ENCODE measurements around the gene RASGRP3.

The RASGRP3 gene

DNA sequence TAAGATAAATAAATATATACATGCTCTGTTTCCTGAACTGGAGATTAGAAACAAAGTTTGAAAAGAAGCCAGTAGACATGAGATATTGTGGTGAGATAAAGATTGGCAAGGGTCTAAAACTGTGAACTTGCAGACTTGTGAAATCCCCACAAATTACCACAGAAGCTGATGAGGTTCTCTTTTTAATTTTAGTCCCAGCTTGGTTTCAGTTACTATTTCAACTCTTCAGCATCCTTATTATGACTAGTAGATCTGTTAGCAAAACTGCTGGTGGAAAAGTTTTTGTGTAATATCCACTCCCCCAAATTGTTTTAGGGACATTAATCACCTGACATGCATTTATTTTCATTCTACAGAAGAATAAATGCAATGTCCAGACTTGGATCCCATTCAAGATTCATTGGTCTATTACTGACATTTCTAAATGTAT lies 20.8 kb downstream of the RASGRP3 start:
- H3K36me3 ChIP-seq (ENCODE audit: low read depth), result no peaks in the 10 kb centered on the region
- H3K4me1 ChIP-seq (ENCODE audit: insufficient read depth, poor library complexity, severe bottlenecking), result no peaks in the 10 kb centered on the region
- peaks cover 3% of the 10 kb centered on the region for H3K27me3 ChIP-seq (ENCODE audit: insufficient read depth, poor library complexity, severe bottlenecking)
- ATAC-seq (ENCODE audit: low read depth) (no peak), DNase-seq (ENCODE audit: low spot score) (no peak)
- no peak overlapping the region for H3K4me3 ChIP-seq (ENCODE audit: severe bottlenecking)
- H3K9me3 ChIP-seq (ENCODE audit: severe bottlenecking), result no peaks in the 10 kb centered on the region
- H3K27ac ChIP-seq (ENCODE audit: poor library complexity, severe bottlenecking), result no peak overlapping the region
- TF ChIP-seq, protein P1, sequence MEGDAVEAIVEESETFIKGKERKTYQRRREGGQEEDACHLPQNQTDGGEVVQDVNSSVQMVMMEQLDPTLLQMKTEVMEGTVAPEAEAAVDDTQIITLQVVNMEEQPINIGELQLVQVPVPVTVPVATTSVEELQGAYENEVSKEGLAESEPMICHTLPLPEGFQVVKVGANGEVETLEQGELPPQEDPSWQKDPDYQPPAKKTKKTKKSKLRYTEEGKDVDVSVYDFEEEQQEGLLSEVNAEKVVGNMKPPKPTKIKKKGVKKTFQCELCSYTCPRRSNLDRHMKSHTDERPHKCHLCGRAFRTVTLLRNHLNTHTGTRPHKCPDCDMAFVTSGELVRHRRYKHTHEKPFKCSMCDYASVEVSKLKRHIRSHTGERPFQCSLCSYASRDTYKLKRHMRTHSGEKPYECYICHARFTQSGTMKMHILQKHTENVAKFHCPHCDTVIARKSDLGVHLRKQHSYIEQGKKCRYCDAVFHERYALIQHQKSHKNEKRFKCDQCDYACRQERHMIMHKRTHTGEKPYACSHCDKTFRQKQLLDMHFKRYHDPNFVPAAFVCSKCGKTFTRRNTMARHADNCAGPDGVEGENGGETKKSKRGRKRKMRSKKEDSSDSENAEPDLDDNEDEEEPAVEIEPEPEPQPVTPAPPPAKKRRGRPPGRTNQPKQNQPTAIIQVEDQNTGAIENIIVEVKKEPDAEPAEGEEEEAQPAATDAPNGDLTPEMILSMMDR (IDR thresholded peaks at IDR 0.05; ENCODE audit: poor library complexity, severe bottlenecking), result no peak

DNA sequence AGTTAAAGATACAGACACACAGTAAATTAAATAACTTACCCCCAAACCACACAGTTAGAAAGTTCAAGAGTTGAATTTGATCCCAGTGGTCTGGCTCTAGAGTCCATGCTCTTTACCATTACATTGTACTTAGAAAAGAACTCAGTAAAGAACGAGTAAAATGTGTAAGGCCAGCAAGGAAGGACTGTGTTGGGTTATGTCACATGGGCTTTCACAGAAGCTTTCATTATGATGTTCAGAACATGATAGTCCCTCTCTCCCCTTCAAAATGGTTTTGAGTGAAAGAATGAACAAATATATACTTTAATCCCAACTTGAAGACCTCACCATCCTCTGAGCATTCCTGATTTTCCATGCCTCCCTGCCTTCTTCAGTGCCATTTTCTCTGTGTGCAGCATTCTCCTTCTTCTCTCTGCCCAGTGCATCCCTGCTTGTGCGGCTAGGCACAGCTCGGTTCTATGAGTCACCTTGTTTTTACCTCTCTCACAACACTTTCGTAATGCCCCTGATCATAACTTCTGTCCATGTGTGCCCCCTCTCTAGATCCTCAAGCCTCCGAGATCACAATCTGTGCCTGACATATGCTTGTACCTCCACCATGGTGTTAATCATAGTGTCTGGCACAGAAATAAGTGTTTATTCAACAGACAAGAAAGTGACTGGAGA lies 22.0 kb downstream of the RASGRP3 start:
- TF ChIP-seq, protein P1 (IDR thresholded peaks at IDR 0.05; ENCODE audit: poor library complexity, severe bottlenecking), result no peak
- peaks cover 3% of the 10 kb centered on the region for H3K27me3 ChIP-seq (ENCODE audit: insufficient read depth, poor library complexity, severe bottlenecking)
- ATAC-seq (ENCODE audit: low read depth) (no peak), DNase-seq (ENCODE audit: low spot score) (no peak)
- no peaks in the 10 kb centered on the region for H3K9me3 ChIP-seq (ENCODE audit: severe bottlenecking)
- no peak overlapping the region for H3K4me3 ChIP-seq (ENCODE audit: severe bottlenecking)
- no peaks in the 10 kb centered on the region for H3K4me1 ChIP-seq (ENCODE audit: insufficient read depth, poor library complexity, severe bottlenecking)
- no peaks in the 10 kb centered on the region for H3K36me3 ChIP-seq (ENCODE audit: low read depth)
- no peak overlapping the region for H3K27ac ChIP-seq (ENCODE audit: poor library complexity, severe bottlenecking)

DNA sequence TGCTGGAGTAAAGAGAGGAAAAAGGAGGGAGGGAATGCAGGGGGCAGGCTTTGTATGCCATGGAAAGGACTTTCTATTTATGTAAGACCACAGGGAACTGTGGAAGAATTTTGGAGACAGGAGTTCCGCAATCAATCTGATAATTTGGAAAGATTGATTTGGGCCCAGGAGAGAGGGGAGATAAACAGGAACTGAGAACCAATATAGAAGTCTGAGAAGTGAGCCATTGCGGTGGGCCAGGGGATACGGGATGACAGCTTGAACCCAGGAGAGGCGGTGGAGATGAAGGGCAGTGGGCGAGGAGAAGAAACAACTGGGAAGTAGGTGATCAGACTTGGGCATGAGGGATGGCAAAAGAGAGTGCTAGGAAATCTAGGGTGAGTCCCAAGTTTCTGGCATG lies 23.7 kb downstream of the RASGRP3 start:
- ATAC-seq (ENCODE audit: low read depth), result no peak
- H3K4me1 ChIP-seq (ENCODE audit: insufficient read depth, poor library complexity, severe bottlenecking), result no peaks in the 10 kb centered on the region
- no peak for DNase-seq (ENCODE audit: low spot score)
- no peaks in the 10 kb centered on the region for H3K36me3 ChIP-seq (ENCODE audit: low read depth)
- no peak overlapping the region for H3K4me3 ChIP-seq (ENCODE audit: severe bottlenecking)
- H3K27me3 ChIP-seq (ENCODE audit: insufficient read depth, poor library complexity, severe bottlenecking), result no peaks in the 10 kb centered on the region
- H3K9me3 ChIP-seq (ENCODE audit: severe bottlenecking), result no peaks in the 10 kb centered on the region
- no peak overlapping the region for H3K27ac ChIP-seq (ENCODE audit: poor library complexity, severe bottlenecking)
- TF ChIP-seq, protein P1 (IDR thresholded peaks at IDR 0.05; ENCODE audit: poor library complexity, severe bottlenecking), result no peak

GRCh38 chr2:33502025-33502424 lies 25.6 kb downstream of the RASGRP3 start:
- H3K27me3 ChIP-seq (ENCODE audit: insufficient read depth, poor library complexity, severe bottlenecking), result no peaks in the 10 kb centered on the region
- H3K36me3 ChIP-seq (ENCODE audit: low read depth), result no peaks in the 10 kb centered on the region
- no peak for DNase-seq (ENCODE audit: low spot score)
- H3K4me1 ChIP-seq (ENCODE audit: insufficient read depth, poor library complexity, severe bottlenecking), result no peaks in the 10 kb centered on the region
- no peak overlapping the region for H3K27ac ChIP-seq (ENCODE audit: poor library complexity, severe bottlenecking)
- H3K9me3 ChIP-seq (ENCODE audit: severe bottlenecking), result no peaks in the 10 kb centered on the region
- H3K4me3 ChIP-seq (ENCODE audit: severe bottlenecking), result no peak overlapping the region
- TF ChIP-seq, protein P1 (IDR thresholded peaks at IDR 0.05; ENCODE audit: poor library complexity, severe bottlenecking), result no peak
- ATAC-seq (ENCODE audit: low read depth), result no peak

DNA sequence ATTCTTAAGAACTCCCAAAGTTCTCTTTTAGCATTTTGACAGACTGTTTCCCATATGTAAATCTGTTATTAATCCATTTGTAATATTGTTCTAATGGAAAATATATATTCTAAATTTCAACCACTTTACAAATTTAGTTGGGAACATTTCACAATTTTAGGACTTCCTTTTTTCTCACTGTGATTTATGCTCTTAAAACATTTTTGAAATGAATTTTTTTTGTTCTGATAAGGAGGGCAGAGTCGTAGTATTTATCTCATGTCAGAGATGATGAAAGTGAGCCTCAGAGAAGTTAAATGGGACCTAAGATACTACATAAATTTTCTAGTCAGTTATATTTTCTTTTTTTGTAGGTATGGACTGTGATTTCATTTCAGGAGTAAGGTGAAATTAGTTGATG lies 26.6 kb downstream of the RASGRP3 start:
- no peaks in the 10 kb centered on the region for H3K27me3 ChIP-seq (ENCODE audit: insufficient read depth, poor library complexity, severe bottlenecking)
- DNase-seq (ENCODE audit: low spot score), result no peak
- no peaks in the 10 kb centered on the region for H3K4me1 ChIP-seq (ENCODE audit: insufficient read depth, poor library complexity, severe bottlenecking)
- no peak overlapping the region for H3K4me3 ChIP-seq (ENCODE audit: severe bottlenecking)
- H3K36me3 ChIP-seq (ENCODE audit: low read depth), result no peaks in the 10 kb centered on the region
- H3K9me3 ChIP-seq (ENCODE audit: severe bottlenecking), result no peaks in the 10 kb centered on the region
- TF ChIP-seq, protein P1 (IDR thresholded peaks at IDR 0.05; ENCODE audit: poor library complexity, severe bottlenecking), result no peak
- ATAC-seq (ENCODE audit: low read depth), result no peak
- no peak overlapping the region for H3K27ac ChIP-seq (ENCODE audit: poor library complexity, severe bottlenecking)
